Gastrocnemius medialis (tissue), 4 donors: ENCODE results near the gene ZDBF2. TPM values are rescaled to one million over a fixed set of nuclear protein-coding genes. Genes with fewer than 3 reads are reported as not detected.

Experiments used
- ATAC-seq, 2 donors: fragments of 150-250 bp; one replicate each; pipeline ENCODE4 v1.9.1; 2016
- DNase-seq, 2 donors: peaks; one replicate each; pipeline ENCODE4 v3.0.0-alpha.2; 2019
- H3K27ac ChIP-seq, 4 donors: fragments of 200-600 bp; sonication (generic); 1 replicate in 1 of 4; 2 replicates in 3 of 4; pipeline ENCODE4 v1.5.1; 2016 to 2018; ENCODE audit warnings: mild to moderate bottlenecking in 2 of 4, moderate library complexity in 1 of 4
- H3K27me3 ChIP-seq, 3 donors: fragments of 200-600 bp; sonication (generic) in 2 of 3; 1 replicate in 1 of 3; 2 replicates in 2 of 3; pipeline versions ENCODE4 v1.5.1 to v1.6.0; 2016 to 2019; ENCODE audit warnings: mild to moderate bottlenecking in 1 of 3, moderate library complexity in 1 of 3
- H3K36me3 ChIP-seq, 2 donors: fragments of 200-600 bp; sonication (generic) in 1 of 2; one replicate each; pipeline ENCODE4 v1.5.1; 2017 to 2018
- H3K4me1 ChIP-seq, 2 donors: fragments of 200-600 bp; sonication (generic) in 1 of 2; one replicate each; pipeline ENCODE4 v1.5.1; 2016 to 2017; ENCODE audit warnings: mild to moderate bottlenecking in 2 of 2
- H3K4me3 ChIP-seq, 4 donors: fragments of 200-600 bp; sonication (generic) in 3 of 4; 1 replicate in 1 of 4; 2 replicates in 3 of 4; pipeline ENCODE4 v1.5.1; 2016 to 2019; ENCODE audit warnings: mild to moderate bottlenecking in 2 of 4
- H3K9me3 ChIP-seq, 3 donors: fragments of 200-600 bp; sonication (generic) in 2 of 3; 1 replicate in 1 of 3; 2 replicates in 2 of 3; pipeline ENCODE4 v1.5.1; 2016 to 2019
- POLR2A ChIP-seq, 2 donors: fragments of 450-650 bp; IDR thresholded peaks; one replicate each; pipeline ENCODE4 v1.6.1; 2017; ENCODE audit warnings: antibody characterized with exemption in 2 of 2, mild to moderate bottlenecking in 2 of 2, moderate library complexity in 2 of 2
- in situ Hi-C, 4 donors: fragments of 200-750 bp; cut with MboI; loops; one replicate each; pipeline versions ENCODE4 v1.15.0 to v1.8.0; 2017; ENCODE audit warnings: low sequenced_read_pairs in 4 of 4
- intact Hi-C: fragments of 100-400 bp; cut with DNase I; formaldehyde crosslinking; loops from one replicate; pipeline ENCODE4 v1.15.1; 2023; ENCODE audit warnings: low total_unique reads
- total RNA-seq, 4 donors: library from RNA; depleted of rRNA; stranded (reverse); fragments of >200 nt; gene quantifications; one replicate each; pipeline versions ENCODE4 v1.1.0 to v1.2.3, GENCODE V29; 2016
- TF ChIP-seq, protein P1 (sequence below), 5 experiments: fragments of 450-650 bp in 3 of 5; fragments of 200-600 bp in 2 of 5; sonication (generic) in 2 of 5; IDR thresholded peaks in 4 of 5; conservative IDR thresholded peaks in 1 of 5; 1 replicate in 4 of 5; 2 replicates in 1 of 5; pipeline ENCODE4 v1.5.1; 2016 to 2019; ENCODE audit warnings: antibody characterized with exemption in 5 of 5, mild to moderate bottlenecking in 3 of 5, moderate library complexity in 3 of 5

The ZDBF2 gene
- total RNA-seq, 4 donors from 2014 or later = 5.8 to 13.2 (median 9.5) TPM

DNA sequence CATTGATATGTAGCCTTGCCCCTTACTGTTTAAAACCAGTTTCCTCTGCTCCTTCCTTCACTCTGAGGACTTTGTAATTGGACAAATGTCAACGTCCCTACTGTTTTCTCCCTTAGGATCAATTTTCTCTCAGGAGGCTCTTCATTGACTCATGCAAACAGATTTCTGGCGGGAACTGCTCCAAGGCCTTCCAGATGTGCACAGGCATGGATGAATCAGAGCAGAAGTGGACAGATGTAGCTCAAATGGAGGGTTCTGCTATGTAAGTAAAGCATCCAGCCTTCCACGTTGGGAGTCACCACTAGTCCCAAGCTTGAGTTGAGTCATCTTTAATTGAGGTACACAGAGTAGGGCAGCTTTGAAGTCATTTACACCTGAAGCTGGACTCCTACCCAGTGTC is 34.1 kb upstream of the ZDBF2 start:
- DNase-seq = no peak
- H3K27me3 ChIP-seq = no peaks in the 10 kb centered on the region
- H3K4me1 ChIP-seq = no peaks in the 10 kb centered on the region
- H3K36me3 ChIP-seq = no peaks in the 10 kb centered on the region
- no peaks in the 10 kb centered on the region for H3K9me3 ChIP-seq
- in situ Hi-C loops (no loop called here), intact Hi-C loops (no loop called here)
- no peak overlapping the region for H3K27ac ChIP-seq
- H3K4me3 ChIP-seq = no peak overlapping the region
- TF ChIP-seq POLR2A (IDR thresholded peaks at IDR 0.05) = no peak
- TF ChIP-seq, protein P1, sequence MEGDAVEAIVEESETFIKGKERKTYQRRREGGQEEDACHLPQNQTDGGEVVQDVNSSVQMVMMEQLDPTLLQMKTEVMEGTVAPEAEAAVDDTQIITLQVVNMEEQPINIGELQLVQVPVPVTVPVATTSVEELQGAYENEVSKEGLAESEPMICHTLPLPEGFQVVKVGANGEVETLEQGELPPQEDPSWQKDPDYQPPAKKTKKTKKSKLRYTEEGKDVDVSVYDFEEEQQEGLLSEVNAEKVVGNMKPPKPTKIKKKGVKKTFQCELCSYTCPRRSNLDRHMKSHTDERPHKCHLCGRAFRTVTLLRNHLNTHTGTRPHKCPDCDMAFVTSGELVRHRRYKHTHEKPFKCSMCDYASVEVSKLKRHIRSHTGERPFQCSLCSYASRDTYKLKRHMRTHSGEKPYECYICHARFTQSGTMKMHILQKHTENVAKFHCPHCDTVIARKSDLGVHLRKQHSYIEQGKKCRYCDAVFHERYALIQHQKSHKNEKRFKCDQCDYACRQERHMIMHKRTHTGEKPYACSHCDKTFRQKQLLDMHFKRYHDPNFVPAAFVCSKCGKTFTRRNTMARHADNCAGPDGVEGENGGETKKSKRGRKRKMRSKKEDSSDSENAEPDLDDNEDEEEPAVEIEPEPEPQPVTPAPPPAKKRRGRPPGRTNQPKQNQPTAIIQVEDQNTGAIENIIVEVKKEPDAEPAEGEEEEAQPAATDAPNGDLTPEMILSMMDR (IDR thresholded peaks at IDR 0.05 in 4 of 5, conservative IDR thresholded peaks at IDR 0.05 in 1 of 5) = no peak
- ATAC-seq = no peak

DNA sequence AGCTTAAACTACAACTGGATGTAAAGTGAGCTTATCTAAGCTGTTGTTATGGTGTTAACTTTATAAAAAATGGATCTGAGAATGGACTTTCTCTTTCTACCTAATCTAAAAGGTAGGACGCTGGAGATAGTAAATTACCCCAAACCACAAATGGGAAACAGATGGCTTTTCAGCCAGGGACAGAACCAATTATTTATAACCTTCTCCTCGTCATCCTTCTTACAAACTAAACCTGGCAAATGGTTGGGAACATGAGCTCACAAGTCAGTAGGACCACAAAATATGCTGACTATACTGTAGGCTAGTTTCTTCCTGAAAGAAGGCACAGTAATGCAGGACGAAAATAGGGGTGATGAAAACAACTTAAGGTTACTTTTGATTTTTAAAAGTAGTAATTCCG is 32.7 kb upstream of the ZDBF2 start:
- no peak for TF ChIP-seq POLR2A (IDR thresholded peaks at IDR 0.05)
- TF ChIP-seq, protein P1 (IDR thresholded peaks at IDR 0.05 in 4 of 5, conservative IDR thresholded peaks at IDR 0.05 in 1 of 5) = no peak
- Histone ChIP-seq H3K4me3 (no peak overlapping the region), H3K36me3 (no peaks in the 10 kb centered on the region), H3K27me3 (no peaks in the 10 kb centered on the region), H3K9me3 (no peaks in the 10 kb centered on the region), H3K4me1 (no peaks in the 10 kb centered on the region), H3K27ac (no peak overlapping the region)
- intact Hi-C loops = no loop called here
- no peak for ATAC-seq
- no peak for DNase-seq
- in situ Hi-C loops = no loop called here

DNA sequence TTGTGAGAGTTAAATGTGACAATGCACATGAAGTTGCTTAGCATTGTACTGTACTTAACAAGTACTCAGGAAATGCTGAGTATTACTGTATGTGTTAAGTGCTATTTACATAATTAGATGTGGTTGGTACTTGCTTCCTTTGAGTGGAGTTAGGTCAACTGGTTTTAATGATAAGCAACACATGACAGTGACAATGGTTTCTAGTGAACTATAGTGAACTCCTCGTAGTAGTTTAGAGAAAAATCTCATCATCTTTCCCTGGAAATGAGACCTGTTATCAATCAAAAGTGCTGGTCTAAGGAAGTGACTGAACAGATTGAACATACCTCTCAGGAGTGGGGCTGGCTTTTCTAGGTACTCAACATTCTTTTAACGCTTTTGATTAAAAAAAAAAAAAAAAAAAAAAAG is 29.2 kb upstream of the ZDBF2 start:
- in situ Hi-C loops (no loop called here), intact Hi-C loops (no loop called here)
- H3K27me3 ChIP-seq = peaks cover 0 to 10% (median 3%) of the 10 kb centered on the region in 3 donors
- H3K36me3 ChIP-seq = no peaks in the 10 kb centered on the region
- no peaks in the 10 kb centered on the region for H3K9me3 ChIP-seq
- ATAC-seq = no peak
- no peak overlapping the region for H3K27ac ChIP-seq
- no peaks in the 10 kb centered on the region for H3K4me1 ChIP-seq
- TF ChIP-seq, protein P1 (IDR thresholded peaks at IDR 0.05 in 4 of 5, conservative IDR thresholded peaks at IDR 0.05 in 1 of 5) = no peak
- no peak for TF ChIP-seq POLR2A (IDR thresholded peaks at IDR 0.05)
- H3K4me3 ChIP-seq = no peak overlapping the region
- DNase-seq = no peak

DNA sequence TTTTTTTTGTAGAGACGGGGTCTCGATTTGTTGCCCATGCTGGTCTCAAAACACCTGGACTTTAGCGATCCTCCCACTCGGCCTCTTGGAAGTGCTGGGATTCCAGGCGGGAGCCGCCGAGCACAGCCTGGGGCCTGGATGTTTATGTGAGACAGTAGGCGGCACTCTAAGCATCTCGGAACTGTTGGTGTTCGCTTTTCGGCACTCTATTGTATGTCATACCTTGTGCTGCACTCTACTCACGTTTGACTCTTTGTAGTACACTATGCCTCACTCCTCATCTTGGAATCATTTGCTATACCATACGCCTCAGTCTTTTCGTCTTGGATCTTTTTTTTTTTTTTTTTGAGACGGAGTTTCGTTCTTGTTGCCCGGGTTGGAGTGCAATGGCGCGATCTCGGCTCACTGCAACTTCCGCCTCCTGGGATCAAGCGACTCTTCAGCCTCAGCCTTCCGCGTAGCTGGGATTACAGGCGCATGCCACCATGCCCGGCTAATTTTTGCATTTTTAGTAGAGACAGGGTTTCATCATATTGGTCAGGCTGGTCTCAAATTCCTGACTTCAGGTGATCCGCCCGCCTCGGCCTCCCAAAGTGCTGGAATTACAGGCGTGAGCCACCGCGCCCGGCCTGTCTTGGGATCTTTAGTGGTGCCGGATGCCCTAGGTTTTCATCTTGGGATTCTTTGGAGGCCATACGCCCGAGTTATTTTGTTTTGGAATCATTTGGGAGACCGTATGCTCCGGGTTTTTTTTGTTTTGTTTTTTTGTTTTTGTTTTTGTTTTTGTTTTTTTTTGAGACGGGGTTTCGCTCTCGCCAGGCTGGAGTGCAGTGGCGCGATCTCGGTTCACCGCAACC is 24.2 kb upstream of the ZDBF2 start:
- in situ Hi-C loops = no loop called here
- Histone ChIP-seq H3K9me3 (no peaks in the 10 kb centered on the region), H3K4me1 (no peaks in the 10 kb centered on the region), H3K4me3 (peak overlapping the region; percentile 28 to 35 (median 31)), H3K27ac (no peak overlapping the region), H3K36me3 (no peaks in the 10 kb centered on the region), H3K27me3 (peaks cover 39 to 54% (median 43%) of the 10 kb centered on the region in 3 donors)
- peak in 1 of 2 donors; percentile 36 for ATAC-seq
- intact Hi-C loops = no loop called here
- no peak for TF ChIP-seq POLR2A (IDR thresholded peaks at IDR 0.05)
- TF ChIP-seq, protein P1 (IDR thresholded peaks at IDR 0.05 in 4 of 5, conservative IDR thresholded peaks at IDR 0.05 in 1 of 5) = no peak
- DNase-seq = no peak
